Liver (tissue), 9 donors: ENCODE measurements around the gene SLC8A1. TPM values are rescaled to one million over a fixed set of nuclear protein-coding genes. Genes with fewer than 3 reads are reported as not detected.

Source experiments
- DNase-seq: peaks from one replicate; pipeline ENCODE4 v3.0.0-alpha.2; 2017; ENCODE audit warnings: low spot score
- H3K27ac ChIP-seq, 2 donors: one replicate each; pipeline ENCODE4 v1.7.0; 2013; ENCODE audit warnings: inconsistent platforms in 2 of 2, low read length in 2 of 2, control low read depth in 1 of 2, low read depth in 1 of 2, mild to moderate bottlenecking in 1 of 2
- H3K27me3 ChIP-seq, 4 donors: one replicate each; pipeline versions ENCODE4 v1.6.1 to v1.7.0; 2013; ENCODE audit warnings: low read length in 3 of 4, inconsistent platforms in 1 of 4, mild to moderate bottlenecking in 1 of 4, moderate library complexity in 1 of 4; ENCODE audit not compliant: control insufficient read depth in 4 of 4, insufficient read depth in 4 of 4
- H3K36me3 ChIP-seq, 4 donors: one replicate each; pipeline versions ENCODE4 v1.6.1 to v1.7.0; 2013; ENCODE audit warnings: low read length in 3 of 4, mild to moderate bottlenecking in 3 of 4, low read depth in 1 of 4, moderate library complexity in 1 of 4; ENCODE audit not compliant: control insufficient read depth in 4 of 4, insufficient read depth in 3 of 4
- H3K4me1 ChIP-seq, 4 donors: one replicate each; pipeline versions ENCODE4 v1.6.1 to v1.7.0; 2013; ENCODE audit warnings: low read length in 3 of 4, mild to moderate bottlenecking in 3 of 4, moderate library complexity in 1 of 4; ENCODE audit not compliant: control insufficient read depth in 4 of 4, insufficient read depth in 4 of 4
- H3K4me3 ChIP-seq, 3 donors: one replicate each; pipeline versions ENCODE4 v1.6.1 to v1.7.0; 2013; ENCODE audit warnings: low read length in 3 of 3, control low read depth in 1 of 3, low read depth in 1 of 3, mild to moderate bottlenecking in 1 of 3
- H3K9ac ChIP-seq, 2 donors: one replicate each; pipeline ENCODE4 v1.7.0; 2013; ENCODE audit warnings: low read length in 2 of 2, mild to moderate bottlenecking in 2 of 2, moderate library complexity in 2 of 2, control low read depth in 1 of 2, low read depth in 1 of 2
- H3K9me3 ChIP-seq, 4 donors: one replicate each; pipeline versions ENCODE4 v1.6.1 to v1.7.0; 2013; ENCODE audit warnings: low read length in 3 of 4; ENCODE audit not compliant: control insufficient read depth in 4 of 4
- EGR1 ChIP-seq, 2 donors: IDR thresholded peaks; 2 replicates each; pipeline ENCODE4 v1.6.1; 2016 to 2018; ENCODE audit warnings: antibody characterized with exemption in 2 of 2, low read depth in 2 of 2
- FOXA1 ChIP-seq: IDR thresholded peaks from 2 replicates; pipeline ENCODE4 v1.6.1; 2016; ENCODE audit warnings: antibody characterized with exemption
- FOXA2 ChIP-seq: IDR thresholded peaks from 2 replicates; pipeline ENCODE4 v1.6.1; 2016; ENCODE audit warnings: antibody characterized with exemption
- GABPA ChIP-seq, 2 donors: IDR thresholded peaks in 1 of 2; conservative IDR thresholded peaks in 1 of 2; 2 replicates each; pipeline ENCODE4 v1.6.1; 2016; ENCODE audit warnings: antibody characterized with exemption in 2 of 2, mild to moderate bottlenecking in 1 of 2, moderate library complexity in 1 of 2
- HNF4A ChIP-seq, 2 donors: conservative IDR thresholded peaks; 2 replicates each; pipeline ENCODE4 v1.6.1; 2016; ENCODE audit warnings: antibody characterized with exemption in 2 of 2, mild to moderate bottlenecking in 2 of 2
- HNF4G ChIP-seq: IDR thresholded peaks from 2 replicates; pipeline ENCODE4 v1.6.1; 2016; ENCODE audit warnings: antibody characterized with exemption
- JUND ChIP-seq, 2 donors: IDR thresholded peaks; 2 replicates each; pipeline ENCODE4 v1.6.1; 2016; ENCODE audit warnings: antibody characterized with exemption in 2 of 2
- NR2F2 ChIP-seq: IDR thresholded peaks from 2 replicates; pipeline ENCODE4 v1.6.1; 2016; ENCODE audit warnings: antibody characterized with exemption
- RAD21 ChIP-seq, 2 donors: IDR thresholded peaks; 2 replicates each; pipeline ENCODE4 v1.6.1; 2016; ENCODE audit warnings: antibody characterized with exemption in 2 of 2, mild to moderate bottlenecking in 2 of 2
- RXRA ChIP-seq, 2 donors: IDR thresholded peaks; 2 replicates each; pipeline ENCODE4 v1.6.1; 2017 to 2018; ENCODE audit warnings: antibody characterized with exemption in 2 of 2, mild to moderate bottlenecking in 1 of 2
- YY1 ChIP-seq: IDR thresholded peaks from 2 replicates; pipeline ENCODE4 v1.6.1; 2016; ENCODE audit warnings: antibody characterized with exemption, mild to moderate bottlenecking
- WGBS: extraction: QIAGEN DNeasy Blood & Tissue Kit; methylation state at CpG from one replicate; pipeline ENCODE4 v1.1.7; 2013; 5-methylcytosine and 5-hydroxymethylcytosine counted together
- polyA plus RNA-seq, 2 donors: library from polyadenylated mRNA; stranded (reverse) in 1 of 2; unstranded in 1 of 2; fragments of 200-250 nt in 1 of 2; fragments of >200 nt in 1 of 2; fragmentation: Nextera tagmentation in 1 of 2; extraction: Ambion mirVana in 1 of 2; gene quantifications; one replicate each; pipeline versions ENCODE4 v1.2.1 to v1.2.3, GENCODE V29; 2013 to 2015
- total RNA-seq, 2 donors: library from RNA; depleted of rRNA; stranded (reverse); fragments of >200 nt; gene quantifications; one replicate each; pipeline ENCODE4 v1.2.3, GENCODE V29; 2014
- TF ChIP-seq, protein P1 (sequence below): IDR thresholded peaks from 2 replicates; pipeline ENCODE4 v1.6.1; 2016; ENCODE audit warnings: antibody characterized with exemption
- TF ChIP-seq, protein P2 (sequence below): IDR thresholded peaks from 2 replicates; pipeline ENCODE4 v1.6.1; 2016; ENCODE audit warnings: antibody characterized with exemption, mild to moderate bottlenecking
- TF ChIP-seq, protein P3 (sequence below): IDR thresholded peaks from 2 replicates; pipeline ENCODE4 v1.6.1; 2016; ENCODE audit warnings: antibody characterized with exemption
- TF ChIP-seq, protein P4 (sequence below): fragments of 150-350 bp; IDR thresholded peaks from 2 replicates; pipeline ENCODE4 v1.5.1; 2017; ENCODE audit warnings: improper control_type of control experiment, low read depth, low read length; ENCODE audit not compliant: missing input control
- donor health status: healthy.
- donor health status: healthy.
- donor health status: healthy.
- donor health status: healthy.
- donor health status: healthy.

Gene SLC8A1
- total and polyA plus RNA-seq, 4 donors, result 1.2 to 18.5 (median 8.2) TPM

DNA sequence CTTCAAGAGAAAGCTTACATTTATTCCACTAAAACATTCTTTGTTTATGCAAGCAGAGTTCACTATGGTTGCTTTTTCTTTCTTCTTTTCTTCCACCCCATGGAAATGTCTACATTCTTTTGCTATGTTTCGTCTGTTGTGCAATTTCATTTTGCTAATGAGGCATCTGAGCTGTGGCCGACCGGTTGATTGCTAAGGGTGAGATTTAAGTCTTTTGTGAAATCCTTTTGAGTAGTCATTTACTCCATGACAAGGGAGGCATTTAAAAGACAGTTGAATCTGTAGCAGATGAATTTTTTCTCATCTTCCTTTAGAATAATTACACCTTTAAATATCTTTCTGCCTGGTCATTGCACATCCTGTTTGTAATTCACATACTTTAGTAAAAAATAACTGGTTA, 348.7 kb downstream of the SLC8A1 start:
- no peaks in the 10 kb centered on the region for H3K4me1 ChIP-seq
- no peaks in the 10 kb centered on the region for H3K9me3 ChIP-seq
- no peak for DNase-seq
- H3K9ac ChIP-seq, result no peak overlapping the region
- no peak overlapping the region for H3K27ac ChIP-seq
- H3K36me3 ChIP-seq, result no peaks in the 10 kb centered on the region
- TF ChIP-seq RXRA (IDR thresholded peaks at IDR 0.05), result peak in 1 of 2 donors; percentile 16
- no peak for TF ChIP-seq FOXA2
- no peaks in the 10 kb centered on the region for H3K27me3 ChIP-seq
- 73% methylated on average over 3 of the region's 3 CpGs for WGBS
- no peak overlapping the region for H3K4me3 ChIP-seq

DNA sequence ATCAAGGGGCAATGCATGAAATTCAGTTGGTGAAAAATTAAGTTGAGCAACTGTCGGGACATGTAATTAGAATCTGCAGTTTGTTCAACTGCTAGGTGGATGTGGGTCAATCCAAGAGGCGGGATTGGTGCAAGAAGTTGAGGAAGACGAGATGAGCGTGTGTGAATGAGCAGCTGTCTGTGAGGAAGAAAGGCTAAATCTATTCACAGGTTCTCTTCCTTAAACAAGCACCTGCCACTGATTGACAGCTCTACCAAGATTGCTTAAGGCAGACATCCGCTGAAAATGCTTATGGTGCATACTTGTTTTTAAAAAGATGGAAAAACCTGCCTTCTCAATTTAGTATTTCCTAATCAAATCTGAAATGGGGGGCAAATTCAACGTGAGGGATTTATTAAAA, 349.4 kb downstream of the SLC8A1 start:
- H3K9me3 ChIP-seq, result no peaks in the 10 kb centered on the region
- H3K27ac ChIP-seq, result no peak overlapping the region
- no peaks in the 10 kb centered on the region for H3K36me3 ChIP-seq
- no peak for DNase-seq
- no peaks in the 10 kb centered on the region for H3K4me1 ChIP-seq
- H3K27me3 ChIP-seq, result no peaks in the 10 kb centered on the region
- H3K4me3 ChIP-seq, result no peak overlapping the region
- WGBS, result 67% methylated on average over 6 of the region's 6 CpGs
- no peak overlapping the region for H3K9ac ChIP-seq
- TF ChIP-seq HNF4A (conservative IDR thresholded peaks at IDR 0.05), result no peak
- TF ChIP-seq, protein P1, sequence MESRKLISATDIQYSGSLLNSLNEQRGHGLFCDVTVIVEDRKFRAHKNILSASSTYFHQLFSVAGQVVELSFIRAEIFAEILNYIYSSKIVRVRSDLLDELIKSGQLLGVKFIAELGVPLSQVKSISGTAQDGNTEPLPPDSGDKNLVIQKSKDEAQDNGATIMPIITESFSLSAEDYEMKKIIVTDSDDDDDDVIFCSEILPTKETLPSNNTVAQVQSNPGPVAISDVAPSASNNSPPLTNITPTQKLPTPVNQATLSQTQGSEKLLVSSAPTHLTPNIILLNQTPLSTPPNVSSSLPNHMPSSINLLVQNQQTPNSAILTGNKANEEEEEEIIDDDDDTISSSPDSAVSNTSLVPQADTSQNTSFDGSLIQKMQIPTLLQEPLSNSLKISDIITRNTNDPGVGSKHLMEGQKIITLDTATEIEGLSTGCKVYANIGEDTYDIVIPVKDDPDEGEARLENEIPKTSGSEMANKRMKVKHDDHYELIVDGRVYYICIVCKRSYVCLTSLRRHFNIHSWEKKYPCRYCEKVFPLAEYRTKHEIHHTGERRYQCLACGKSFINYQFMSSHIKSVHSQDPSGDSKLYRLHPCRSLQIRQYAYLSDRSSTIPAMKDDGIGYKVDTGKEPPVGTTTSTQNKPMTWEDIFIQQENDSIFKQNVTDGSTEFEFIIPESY, result no peak
- TF ChIP-seq NR2F2, result no peak
- TF ChIP-seq, protein P2, sequence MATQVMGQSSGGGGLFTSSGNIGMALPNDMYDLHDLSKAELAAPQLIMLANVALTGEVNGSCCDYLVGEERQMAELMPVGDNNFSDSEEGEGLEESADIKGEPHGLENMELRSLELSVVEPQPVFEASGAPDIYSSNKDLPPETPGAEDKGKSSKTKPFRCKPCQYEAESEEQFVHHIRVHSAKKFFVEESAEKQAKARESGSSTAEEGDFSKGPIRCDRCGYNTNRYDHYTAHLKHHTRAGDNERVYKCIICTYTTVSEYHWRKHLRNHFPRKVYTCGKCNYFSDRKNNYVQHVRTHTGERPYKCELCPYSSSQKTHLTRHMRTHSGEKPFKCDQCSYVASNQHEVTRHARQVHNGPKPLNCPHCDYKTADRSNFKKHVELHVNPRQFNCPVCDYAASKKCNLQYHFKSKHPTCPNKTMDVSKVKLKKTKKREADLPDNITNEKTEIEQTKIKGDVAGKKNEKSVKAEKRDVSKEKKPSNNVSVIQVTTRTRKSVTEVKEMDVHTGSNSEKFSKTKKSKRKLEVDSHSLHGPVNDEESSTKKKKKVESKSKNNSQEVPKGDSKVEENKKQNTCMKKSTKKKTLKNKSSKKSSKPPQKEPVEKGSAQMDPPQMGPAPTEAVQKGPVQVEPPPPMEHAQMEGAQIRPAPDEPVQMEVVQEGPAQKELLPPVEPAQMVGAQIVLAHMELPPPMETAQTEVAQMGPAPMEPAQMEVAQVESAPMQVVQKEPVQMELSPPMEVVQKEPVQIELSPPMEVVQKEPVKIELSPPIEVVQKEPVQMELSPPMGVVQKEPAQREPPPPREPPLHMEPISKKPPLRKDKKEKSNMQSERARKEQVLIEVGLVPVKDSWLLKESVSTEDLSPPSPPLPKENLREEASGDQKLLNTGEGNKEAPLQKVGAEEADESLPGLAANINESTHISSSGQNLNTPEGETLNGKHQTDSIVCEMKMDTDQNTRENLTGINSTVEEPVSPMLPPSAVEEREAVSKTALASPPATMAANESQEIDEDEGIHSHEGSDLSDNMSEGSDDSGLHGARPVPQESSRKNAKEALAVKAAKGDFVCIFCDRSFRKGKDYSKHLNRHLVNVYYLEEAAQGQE, result no peak
- no peak for TF ChIP-seq EGR1 (IDR thresholded peaks at IDR 0.05; ENCODE audit: low read depth in 2 of 2)
- TF ChIP-seq, protein P3, sequence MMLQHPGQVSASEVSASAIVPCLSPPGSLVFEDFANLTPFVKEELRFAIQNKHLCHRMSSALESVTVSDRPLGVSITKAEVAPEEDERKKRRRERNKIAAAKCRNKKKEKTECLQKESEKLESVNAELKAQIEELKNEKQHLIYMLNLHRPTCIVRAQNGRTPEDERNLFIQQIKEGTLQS, result no peak
- TF ChIP-seq GABPA (IDR thresholded peaks at IDR 0.05 in 1 of 2, conservative IDR thresholded peaks at IDR 0.05 in 1 of 2), result no peak
- TF ChIP-seq FOXA1, result no peak
- no peak for TF ChIP-seq JUND (IDR thresholded peaks at IDR 0.05)
- no peak for TF ChIP-seq HNF4G
- no peak for TF ChIP-seq YY1
- TF ChIP-seq RAD21 (IDR thresholded peaks at IDR 0.05), result no peak

DNA sequence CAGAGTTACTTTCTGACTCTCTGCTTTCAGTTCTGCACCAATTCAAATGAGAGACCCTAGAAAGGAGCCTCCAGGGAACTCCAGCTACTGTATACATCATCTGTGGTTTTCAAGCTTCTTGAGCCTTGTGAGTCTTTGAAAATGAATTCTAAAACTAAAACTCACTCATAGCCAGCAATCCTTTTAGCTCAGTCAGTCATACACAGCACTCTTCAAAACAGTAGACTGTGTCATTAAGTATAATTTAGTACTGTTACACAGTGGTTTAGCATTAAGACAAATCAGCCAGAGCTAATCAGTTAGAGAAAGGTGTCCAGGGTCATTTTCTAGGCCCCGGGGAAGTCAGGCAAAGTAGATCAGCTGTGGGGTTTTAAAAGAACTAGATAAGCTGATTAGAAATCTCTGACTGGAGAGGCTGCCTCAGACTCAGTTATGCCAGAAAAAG, 350.7 kb downstream of the SLC8A1 start:
- no peaks in the 10 kb centered on the region for H3K4me1 ChIP-seq
- DNase-seq, result no peak
- no peaks in the 10 kb centered on the region for H3K36me3 ChIP-seq
- H3K9me3 ChIP-seq, result no peaks in the 10 kb centered on the region
- H3K4me3 ChIP-seq, result no peak overlapping the region
- H3K27ac ChIP-seq, result no peak overlapping the region
- no peak overlapping the region for H3K9ac ChIP-seq
- H3K27me3 ChIP-seq, result no peaks in the 10 kb centered on the region
- WGBS, result 7% methylated on average over 1 of the region's 1 CpG
- TF ChIP-seq FOXA1, result no peak
- TF ChIP-seq, protein P4, sequence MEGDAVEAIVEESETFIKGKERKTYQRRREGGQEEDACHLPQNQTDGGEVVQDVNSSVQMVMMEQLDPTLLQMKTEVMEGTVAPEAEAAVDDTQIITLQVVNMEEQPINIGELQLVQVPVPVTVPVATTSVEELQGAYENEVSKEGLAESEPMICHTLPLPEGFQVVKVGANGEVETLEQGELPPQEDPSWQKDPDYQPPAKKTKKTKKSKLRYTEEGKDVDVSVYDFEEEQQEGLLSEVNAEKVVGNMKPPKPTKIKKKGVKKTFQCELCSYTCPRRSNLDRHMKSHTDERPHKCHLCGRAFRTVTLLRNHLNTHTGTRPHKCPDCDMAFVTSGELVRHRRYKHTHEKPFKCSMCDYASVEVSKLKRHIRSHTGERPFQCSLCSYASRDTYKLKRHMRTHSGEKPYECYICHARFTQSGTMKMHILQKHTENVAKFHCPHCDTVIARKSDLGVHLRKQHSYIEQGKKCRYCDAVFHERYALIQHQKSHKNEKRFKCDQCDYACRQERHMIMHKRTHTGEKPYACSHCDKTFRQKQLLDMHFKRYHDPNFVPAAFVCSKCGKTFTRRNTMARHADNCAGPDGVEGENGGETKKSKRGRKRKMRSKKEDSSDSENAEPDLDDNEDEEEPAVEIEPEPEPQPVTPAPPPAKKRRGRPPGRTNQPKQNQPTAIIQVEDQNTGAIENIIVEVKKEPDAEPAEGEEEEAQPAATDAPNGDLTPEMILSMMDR, result no peak
- TF ChIP-seq HNF4A (conservative IDR thresholded peaks at IDR 0.05), result no peak
- TF ChIP-seq, protein P1, result no peak
- TF ChIP-seq, protein P2, result no peak
